ENCODE data around the gene VEPH1. TPM values are rescaled to one million over a fixed set of nuclear protein-coding genes. Genes with fewer than 3 reads are reported as not detected.

Gene VEPH1
- total and polyA plus RNA-seq, 3 donors from 2014 or later = 2.7 to 8.1 (median 3.0) TPM

DNA sequence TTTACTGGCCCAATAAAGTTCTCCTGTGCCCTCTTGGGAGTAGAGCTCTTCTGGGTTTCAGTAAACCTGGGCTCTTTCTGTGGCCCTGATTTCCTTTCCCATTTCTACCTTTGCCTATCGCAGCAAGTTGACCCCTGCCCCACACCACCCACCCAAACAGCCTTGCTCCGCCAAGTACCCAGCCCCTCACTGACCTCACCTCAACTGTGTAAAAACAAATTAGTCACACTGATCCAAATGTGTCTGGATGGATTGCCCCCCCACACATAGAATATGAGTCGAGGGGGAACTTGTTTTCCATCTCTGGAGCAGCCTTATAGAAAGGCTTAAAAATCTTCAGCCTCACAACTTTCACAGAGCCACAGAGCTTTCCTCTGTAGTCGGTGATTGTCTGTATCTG, 28.6 kb upstream of the VEPH1 start:
- no peaks in the 10 kb centered on the region for H3K36me3 ChIP-seq (ENCODE audit: low read depth, missing control alignments)
- H3K27me3 ChIP-seq = no peaks in the 10 kb centered on the region
- H3K4me1 ChIP-seq = peaks cover 4% of the 10 kb centered on the region
- DNase-seq = no peak
- intact Hi-C loops (cut with DNase I; ENCODE audit: low total_unique reads) = no loop called here
- H3K4me3 ChIP-seq = no peak overlapping the region
- WGBS, 2 donors = 75 to 78% methylated on average over 4 of the region's 4 CpGs
- H3K27ac ChIP-seq = no peak overlapping the region
- TF ChIP-seq POLR2A (IDR thresholded peaks at IDR 0.05) = no peak
- TF ChIP-seq, protein P1, sequence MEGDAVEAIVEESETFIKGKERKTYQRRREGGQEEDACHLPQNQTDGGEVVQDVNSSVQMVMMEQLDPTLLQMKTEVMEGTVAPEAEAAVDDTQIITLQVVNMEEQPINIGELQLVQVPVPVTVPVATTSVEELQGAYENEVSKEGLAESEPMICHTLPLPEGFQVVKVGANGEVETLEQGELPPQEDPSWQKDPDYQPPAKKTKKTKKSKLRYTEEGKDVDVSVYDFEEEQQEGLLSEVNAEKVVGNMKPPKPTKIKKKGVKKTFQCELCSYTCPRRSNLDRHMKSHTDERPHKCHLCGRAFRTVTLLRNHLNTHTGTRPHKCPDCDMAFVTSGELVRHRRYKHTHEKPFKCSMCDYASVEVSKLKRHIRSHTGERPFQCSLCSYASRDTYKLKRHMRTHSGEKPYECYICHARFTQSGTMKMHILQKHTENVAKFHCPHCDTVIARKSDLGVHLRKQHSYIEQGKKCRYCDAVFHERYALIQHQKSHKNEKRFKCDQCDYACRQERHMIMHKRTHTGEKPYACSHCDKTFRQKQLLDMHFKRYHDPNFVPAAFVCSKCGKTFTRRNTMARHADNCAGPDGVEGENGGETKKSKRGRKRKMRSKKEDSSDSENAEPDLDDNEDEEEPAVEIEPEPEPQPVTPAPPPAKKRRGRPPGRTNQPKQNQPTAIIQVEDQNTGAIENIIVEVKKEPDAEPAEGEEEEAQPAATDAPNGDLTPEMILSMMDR (IDR thresholded peaks at IDR 0.05) = no peak
- no peaks in the 10 kb centered on the region for H3K9me3 ChIP-seq

DNA sequence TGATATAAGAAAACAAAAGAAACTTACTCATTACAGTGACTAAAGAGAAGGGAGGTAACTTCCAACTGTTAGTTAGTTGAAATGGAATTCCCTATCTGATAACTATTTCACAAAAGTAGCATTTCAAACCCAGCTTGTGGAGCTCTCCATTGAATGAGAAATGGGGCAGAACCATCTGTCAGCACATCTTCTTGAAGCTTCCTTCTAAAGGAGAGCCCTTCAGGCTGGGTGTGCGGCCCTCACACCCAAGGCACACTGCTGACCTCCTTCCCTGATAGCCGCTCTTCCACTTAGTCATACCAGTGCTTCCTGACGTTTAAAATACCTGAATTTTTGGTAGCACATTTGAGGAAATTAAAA, 28.1 kb upstream of the VEPH1 start:
- TF ChIP-seq POLR2A (IDR thresholded peaks at IDR 0.05) = no peak
- TF ChIP-seq, protein P1 (IDR thresholded peaks at IDR 0.05) = no peak
- peaks cover 4% of the 10 kb centered on the region for H3K4me1 ChIP-seq
- H3K9me3 ChIP-seq = no peaks in the 10 kb centered on the region
- intact Hi-C loops (cut with DNase I; ENCODE audit: low total_unique reads) = no loop called here
- no peak overlapping the region for H3K27ac ChIP-seq
- H3K36me3 ChIP-seq (ENCODE audit: low read depth, missing control alignments) = no peaks in the 10 kb centered on the region
- WGBS, 2 donors = 72 to 82% methylated on average over 3 of the region's 3 CpGs
- H3K27me3 ChIP-seq = no peaks in the 10 kb centered on the region
- no peak overlapping the region for H3K4me3 ChIP-seq
- no peak for DNase-seq

DNA sequence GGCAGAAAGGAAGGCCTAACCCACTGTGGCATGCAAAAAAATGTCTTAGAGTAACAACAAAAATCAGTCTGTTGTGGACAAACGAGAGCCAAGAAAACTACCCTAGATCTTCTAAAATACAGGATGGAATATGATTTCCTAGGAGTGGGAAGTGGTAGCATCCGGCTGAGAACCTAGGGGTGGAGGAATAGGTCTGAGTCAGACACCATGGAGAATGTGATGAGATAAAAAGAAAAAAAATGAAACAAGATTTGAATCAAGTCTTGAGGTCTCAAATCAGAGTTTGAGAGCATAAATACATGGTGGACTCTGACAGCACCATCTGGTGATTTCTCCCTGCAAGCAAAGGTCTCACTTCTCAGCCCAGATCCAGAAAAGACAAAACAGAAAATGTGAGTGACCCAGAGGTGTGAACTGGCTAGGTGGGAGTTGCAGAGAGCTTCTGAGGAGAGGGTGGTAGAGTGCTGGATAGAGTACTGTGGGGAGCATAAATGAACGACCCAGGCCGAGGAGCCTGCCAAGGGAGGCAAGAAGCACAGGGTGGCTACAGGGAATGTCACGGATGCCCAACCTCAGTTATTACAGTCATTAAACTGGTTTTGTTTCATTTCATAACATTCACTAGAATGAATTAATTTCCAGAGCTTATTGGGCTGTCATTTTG, 27.6 kb upstream of the VEPH1 start:
- Histone ChIP-seq H3K36me3 (ENCODE audit: low read depth, missing control alignments) (no peaks in the 10 kb centered on the region), H3K4me1 (peaks cover 4% of the 10 kb centered on the region), H3K27ac (no peak overlapping the region), H3K27me3 (no peaks in the 10 kb centered on the region), H3K9me3 (no peaks in the 10 kb centered on the region), H3K4me3 (no peak overlapping the region)
- WGBS, 2 donors = 68 to 73% methylated on average over 5 of the region's 5 CpGs
- no peak for DNase-seq
- TF ChIP-seq POLR2A (IDR thresholded peaks at IDR 0.05) = no peak
- intact Hi-C loops (cut with DNase I; ENCODE audit: low total_unique reads) = no loop called here

DNA sequence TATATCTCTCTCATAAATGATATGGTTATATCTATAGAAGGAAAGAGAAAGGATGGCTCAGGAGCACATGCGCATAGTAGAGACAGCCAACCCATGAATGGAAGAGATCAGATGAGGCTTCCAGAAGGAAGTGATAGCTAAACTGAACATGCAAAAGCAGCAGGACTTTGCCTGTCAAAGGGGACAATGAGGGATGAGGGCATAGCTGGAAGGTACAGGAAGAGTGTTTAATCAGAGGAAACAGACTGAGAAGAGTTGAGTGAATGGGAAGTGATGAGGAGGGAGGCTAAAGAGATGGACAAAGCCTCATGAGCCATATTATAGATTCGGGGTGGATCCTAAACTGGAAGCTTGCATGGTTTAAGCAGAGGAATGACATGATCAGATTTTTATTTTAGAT, 26.5 kb upstream of the VEPH1 start:
- WGBS, 2 donors = 96 to 97% methylated on average over 2 of the region's 2 CpGs
- H3K27me3 ChIP-seq = no peaks in the 10 kb centered on the region
- DNase-seq = no peak
- no peak overlapping the region for H3K4me3 ChIP-seq
- H3K9me3 ChIP-seq = no peaks in the 10 kb centered on the region
- intact Hi-C loops (cut with DNase I; ENCODE audit: low total_unique reads) = no loop called here
- peaks cover 4% of the 10 kb centered on the region for H3K4me1 ChIP-seq
- no peaks in the 10 kb centered on the region for H3K36me3 ChIP-seq (ENCODE audit: low read depth, missing control alignments)
- H3K27ac ChIP-seq = no peak overlapping the region
- no peak for TF ChIP-seq POLR2A (IDR thresholded peaks at IDR 0.05)
- TF ChIP-seq, protein P1 (IDR thresholded peaks at IDR 0.05) = no peak

DNA sequence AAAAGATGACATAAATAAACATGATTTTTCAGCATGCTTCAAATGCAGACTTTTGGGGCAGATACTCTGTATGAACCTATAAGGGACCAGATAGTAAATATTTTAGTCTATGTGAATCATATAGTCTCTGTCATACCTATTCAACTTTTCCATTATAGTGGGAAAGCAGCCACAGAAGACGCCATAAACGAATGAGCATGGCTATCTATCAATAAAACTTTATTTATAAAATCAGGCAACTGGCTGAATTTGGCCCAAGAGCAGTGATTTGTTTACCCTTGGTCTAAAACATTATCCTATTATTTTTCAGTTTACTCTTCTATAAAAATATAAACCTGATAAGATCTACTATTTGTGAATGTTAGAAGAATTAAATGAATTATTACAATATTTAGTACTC, 25.9 kb upstream of the VEPH1 start:
- Histone ChIP-seq H3K4me1 (peaks cover 4% of the 10 kb centered on the region), H3K9me3 (no peaks in the 10 kb centered on the region), H3K36me3 (ENCODE audit: low read depth, missing control alignments) (no peaks in the 10 kb centered on the region), H3K27me3 (no peaks in the 10 kb centered on the region), H3K27ac (no peak overlapping the region), H3K4me3 (no peak overlapping the region)
- TF ChIP-seq, protein P1 (IDR thresholded peaks at IDR 0.05) = no peak
- no peak for TF ChIP-seq POLR2A (IDR thresholded peaks at IDR 0.05)
- no peak for DNase-seq
- WGBS, 2 donors = 96 to 100% methylated on average over 2 of the region's 2 CpGs
- intact Hi-C loops (cut with DNase I; ENCODE audit: low total_unique reads) = no loop called here

All from testis (tissue), 3 donors.